Measurements from ENCODE around the gene SDCCAG8.

Gene SDCCAG8

DNA sequence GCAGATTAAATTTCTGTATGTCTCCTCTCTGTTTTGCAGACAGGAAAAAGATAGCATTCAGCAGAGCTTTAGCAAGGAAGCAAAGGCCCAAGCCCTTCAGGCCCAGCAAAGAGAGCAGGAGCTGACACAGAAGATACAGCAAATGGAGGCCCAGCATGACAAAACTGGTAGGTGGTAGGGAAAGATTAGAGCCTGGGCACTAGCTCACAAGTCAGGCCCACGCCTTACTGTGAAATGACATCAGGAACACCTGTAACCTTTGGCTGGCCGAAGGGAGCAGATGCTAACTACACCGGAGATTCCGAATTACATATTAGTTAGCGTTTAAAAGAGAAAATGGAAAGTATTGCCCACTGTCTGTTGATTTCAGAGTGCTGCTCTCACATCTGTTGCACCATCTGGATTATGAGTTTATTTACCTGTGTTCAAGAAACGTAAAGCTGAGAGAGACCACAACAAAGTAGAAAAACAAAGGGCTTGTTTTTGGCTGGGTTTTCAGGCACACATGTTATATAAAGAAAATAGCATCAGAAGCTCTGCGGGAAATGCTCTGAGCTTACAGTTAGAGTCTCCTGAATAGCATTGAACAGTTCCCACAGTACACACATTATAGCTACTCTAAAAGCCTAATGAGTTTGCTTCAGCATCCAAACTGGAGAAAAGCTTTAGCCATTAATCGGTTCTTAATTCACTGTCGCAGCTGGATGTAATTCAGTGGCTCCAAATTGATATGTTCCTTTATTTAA is 160.0 kb downstream of the SDCCAG8 start:
- H3K27me3 Mint-ChIP-seq (ENCODE audit: low read depth, poor library complexity), result no peaks in the 10 kb centered on the region
- H3K27ac Mint-ChIP-seq, result peak overlapping the region; percentile 5
- no peak overlapping the region for H3K4me3 Mint-ChIP-seq
- TF ChIP-seq, protein P1, sequence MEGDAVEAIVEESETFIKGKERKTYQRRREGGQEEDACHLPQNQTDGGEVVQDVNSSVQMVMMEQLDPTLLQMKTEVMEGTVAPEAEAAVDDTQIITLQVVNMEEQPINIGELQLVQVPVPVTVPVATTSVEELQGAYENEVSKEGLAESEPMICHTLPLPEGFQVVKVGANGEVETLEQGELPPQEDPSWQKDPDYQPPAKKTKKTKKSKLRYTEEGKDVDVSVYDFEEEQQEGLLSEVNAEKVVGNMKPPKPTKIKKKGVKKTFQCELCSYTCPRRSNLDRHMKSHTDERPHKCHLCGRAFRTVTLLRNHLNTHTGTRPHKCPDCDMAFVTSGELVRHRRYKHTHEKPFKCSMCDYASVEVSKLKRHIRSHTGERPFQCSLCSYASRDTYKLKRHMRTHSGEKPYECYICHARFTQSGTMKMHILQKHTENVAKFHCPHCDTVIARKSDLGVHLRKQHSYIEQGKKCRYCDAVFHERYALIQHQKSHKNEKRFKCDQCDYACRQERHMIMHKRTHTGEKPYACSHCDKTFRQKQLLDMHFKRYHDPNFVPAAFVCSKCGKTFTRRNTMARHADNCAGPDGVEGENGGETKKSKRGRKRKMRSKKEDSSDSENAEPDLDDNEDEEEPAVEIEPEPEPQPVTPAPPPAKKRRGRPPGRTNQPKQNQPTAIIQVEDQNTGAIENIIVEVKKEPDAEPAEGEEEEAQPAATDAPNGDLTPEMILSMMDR (IDR thresholded peaks at IDR 0.05), result no peak
- peaks cover 9% of the 10 kb centered on the region for H3K36me3 Mint-ChIP-seq (ENCODE audit: low read depth)
- H3K4me1 Mint-ChIP-seq, result peaks cover 23% of the 10 kb centered on the region
- DNase-seq, result no peak
- no peaks in the 10 kb centered on the region for H3K9me3 Mint-ChIP-seq

DNA sequence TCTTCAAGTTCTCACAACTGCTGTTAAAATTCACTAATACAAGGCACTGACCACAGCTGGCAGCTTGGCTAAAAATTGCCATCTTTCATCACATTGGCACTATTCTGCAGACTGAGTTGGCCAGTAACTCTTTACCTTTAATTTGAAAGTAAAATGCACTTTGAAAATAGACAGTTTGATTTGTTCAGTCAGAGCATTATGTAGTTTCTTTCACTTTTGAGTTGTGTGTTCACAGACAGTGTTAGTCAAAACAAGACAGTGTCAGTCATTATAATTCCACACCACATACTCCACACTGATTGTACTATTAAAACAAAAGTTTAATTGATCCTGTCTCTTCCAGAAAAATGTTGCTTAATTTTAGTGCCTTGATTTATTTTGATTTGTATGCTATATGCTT is 160.7 kb downstream of the SDCCAG8 start:
- H3K36me3 Mint-ChIP-seq (ENCODE audit: low read depth), result peaks cover 9% of the 10 kb centered on the region

DNA sequence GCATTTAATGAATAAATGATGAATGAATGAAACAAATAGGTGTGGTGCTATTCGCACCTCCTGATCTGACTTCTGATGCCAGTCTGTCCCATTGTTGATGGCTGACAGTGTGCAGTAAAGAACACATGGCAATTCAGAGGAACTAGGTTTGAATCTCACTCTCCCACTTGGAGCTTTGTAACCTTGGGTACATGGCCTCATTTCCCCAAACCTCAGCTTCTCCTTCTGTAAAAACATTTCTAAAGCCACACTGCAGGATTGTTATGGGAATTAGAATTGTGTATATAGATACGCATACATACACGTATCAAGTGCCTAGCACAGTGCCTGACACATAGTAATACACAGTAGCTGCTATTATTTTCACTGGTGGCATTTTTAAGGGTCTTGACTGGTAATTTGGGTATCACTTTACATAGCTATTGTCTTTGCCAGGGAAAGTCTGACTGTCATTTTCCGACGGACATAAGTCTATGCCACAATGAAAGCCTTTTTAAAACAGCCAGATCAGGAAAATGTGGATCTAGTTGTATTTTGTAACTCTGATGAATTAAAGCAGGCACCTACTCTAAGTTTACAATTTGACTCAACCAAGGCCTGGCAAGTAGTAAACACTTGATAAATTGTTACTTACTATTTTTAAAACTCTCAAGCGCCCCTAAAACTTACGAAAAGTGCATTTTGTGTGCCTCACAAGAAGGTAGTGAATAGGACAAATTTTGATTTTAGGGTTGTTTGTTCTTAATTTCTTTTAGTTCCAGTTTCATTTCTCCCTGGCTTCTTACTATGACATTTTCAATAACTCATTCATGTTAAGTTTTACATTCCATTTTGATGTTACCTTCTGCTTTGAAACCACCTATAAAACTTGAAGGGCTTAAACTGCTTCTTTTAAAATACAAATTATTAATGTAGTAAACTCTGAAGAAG is 164.4 kb downstream of the SDCCAG8 start:
- Mint-ChIP-seq H3K27me3 (ENCODE audit: low read depth, poor library complexity) (no peaks in the 10 kb centered on the region), H3K9me3 (no peaks in the 10 kb centered on the region), H3K4me3 (no peak overlapping the region), H3K36me3 (ENCODE audit: low read depth) (peaks cover 9% of the 10 kb centered on the region), H3K27ac (no peak overlapping the region), H3K4me1 (peaks cover 18% of the 10 kb centered on the region)
- no peak for DNase-seq
- TF ChIP-seq, protein P1 (IDR thresholded peaks at IDR 0.05), result no peak

More for the DNA sequence above, 160.7 kb downstream of the SDCCAG8 start:
- no peaks in the 10 kb centered on the region for H3K9me3 Mint-ChIP-seq
- H3K27me3 Mint-ChIP-seq (ENCODE audit: low read depth, poor library complexity), result no peaks in the 10 kb centered on the region
- no peak for DNase-seq
- no peak overlapping the region for H3K4me3 Mint-ChIP-seq
- TF ChIP-seq, protein P1 (IDR thresholded peaks at IDR 0.05), result no peak
- peaks cover 25% of the 10 kb centered on the region for H3K4me1 Mint-ChIP-seq
- no peak overlapping the region for H3K27ac Mint-ChIP-seq

DNA sequence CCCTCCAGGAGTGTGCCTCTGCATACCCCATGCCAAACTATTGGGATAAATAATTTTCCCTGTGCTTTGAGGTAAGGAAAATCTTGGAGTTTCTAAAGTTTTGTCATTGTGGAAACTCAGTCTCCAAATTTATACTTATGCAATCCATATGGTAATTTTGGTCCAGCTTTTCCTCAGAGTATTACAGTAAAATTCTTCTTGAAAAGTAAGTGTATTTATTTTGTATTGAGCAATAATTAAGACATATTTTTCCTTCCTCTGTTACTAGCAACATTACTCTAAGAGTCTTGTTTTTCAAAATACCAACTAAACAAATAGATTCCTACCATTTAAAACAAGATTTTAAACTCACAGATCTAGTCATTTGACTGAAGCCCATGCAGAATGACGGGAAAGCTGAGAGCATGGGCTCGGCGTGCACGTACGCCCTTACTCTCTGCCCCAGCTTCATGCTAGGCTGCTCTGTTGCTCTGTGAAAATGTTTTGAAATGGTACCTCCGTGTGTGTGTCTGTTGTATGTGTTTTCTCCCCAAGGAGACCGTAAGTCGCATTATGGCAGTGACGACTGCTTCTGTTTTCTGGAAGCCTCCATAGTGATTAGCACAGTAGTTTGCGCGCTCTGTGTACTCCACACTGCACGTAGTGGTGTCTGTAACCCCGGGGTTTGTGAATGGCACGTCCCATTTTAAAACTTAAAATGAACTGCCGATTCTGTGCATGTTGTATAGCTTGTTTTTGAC is 165.3 kb downstream of the SDCCAG8 start:
- H3K4me3 Mint-ChIP-seq, result no peak overlapping the region
- DNase-seq, result no peak
- no peaks in the 10 kb centered on the region for H3K9me3 Mint-ChIP-seq
- TF ChIP-seq, protein P1 (IDR thresholded peaks at IDR 0.05), result no peak
- H3K4me1 Mint-ChIP-seq, result peaks cover 13% of the 10 kb centered on the region
- H3K27me3 Mint-ChIP-seq (ENCODE audit: low read depth, poor library complexity), result no peaks in the 10 kb centered on the region
- H3K27ac Mint-ChIP-seq, result peak overlapping the region; percentile 3
- H3K36me3 Mint-ChIP-seq (ENCODE audit: low read depth), result peaks cover 10% of the 10 kb centered on the region

DNA sequence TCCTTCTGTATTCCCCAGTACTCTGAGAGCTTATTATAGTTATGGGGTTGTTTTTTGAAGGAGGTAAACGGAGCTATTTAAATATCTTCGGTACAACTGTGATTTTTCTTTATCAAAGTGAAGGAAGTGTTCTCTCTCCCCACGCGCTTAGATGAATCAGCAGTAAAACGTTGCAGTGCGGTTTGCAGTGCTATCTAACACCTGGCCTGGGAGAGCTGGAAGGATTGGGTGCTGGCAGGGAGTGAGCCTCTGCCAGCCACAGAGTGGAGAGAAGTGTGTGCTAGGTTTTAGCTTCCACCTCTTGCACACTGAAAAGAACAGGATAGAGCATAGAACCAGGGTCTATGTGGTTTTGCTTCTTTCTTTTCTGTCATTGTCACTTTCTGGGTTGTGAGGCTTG is 165.9 kb downstream of the SDCCAG8 start:
- Mint-ChIP-seq H3K27me3 (ENCODE audit: low read depth, poor library complexity) (no peaks in the 10 kb centered on the region), H3K4me1 (peaks cover 13% of the 10 kb centered on the region), H3K27ac (no peak overlapping the region), H3K9me3 (no peaks in the 10 kb centered on the region), H3K36me3 (ENCODE audit: low read depth) (peaks cover 16% of the 10 kb centered on the region), H3K4me3 (no peak overlapping the region)
- TF ChIP-seq, protein P1 (IDR thresholded peaks at IDR 0.05), result no peak
- no peak for DNase-seq
